BJ (cell line): Measurements from ENCODE around the gene COL5A1. TPM values are rescaled to one million over a fixed set of nuclear protein-coding genes. Genes with fewer than 3 reads are reported as not detected.

Experiments used
- CTCF ChIA-PET: fragments of 350-600 bp; formaldehyde crosslinking; extraction: SDS; loops from one replicate; lab custom pipeline; 2021; ENCODE audit warnings: antibody characterized with exemption, inconsistent platforms; lab: Yijun Ruan, JAX
- POLR2A ChIA-PET: fragments of 300-600 bp; sonication (Branson Sonifier 250); formaldehyde crosslinking; extraction: SDS; loops from one replicate; lab custom pipeline; 2021; ENCODE audit warnings: antibody characterized with exemption; lab: Charles Lee
- DNase-seq: peaks from one replicate; pipeline ENCODE4 v3.0.0-alpha.2; 2011; ENCODE audit warnings: low read depth
- H3K27me3 ChIP-seq: 2 replicates; pipeline ENCODE4 v1.6.0; 2011; ENCODE audit warnings: low read length; ENCODE audit not compliant: control insufficient read depth, insufficient read depth
- H3K36me3 ChIP-seq: 2 replicates; pipeline ENCODE4 v1.5.1; 2011; ENCODE audit warnings: low read length; ENCODE audit not compliant: control insufficient read depth, insufficient read depth
- H3K4me3 ChIP-seq: 2 replicates; pipeline ENCODE4 v1.5.1; 2011; ENCODE audit warnings: low read depth, mild to moderate bottlenecking, control low read depth, low read length
- polyA plus RNA-seq: library from polyadenylated mRNA; depleted of rRNA; stranded (reverse); fragments of >200 nt; gene quantifications from 2 replicates; pipeline ENCODE4 v1.2.3, GENCODE V29; 2011
- TF ChIP-seq, protein P1 (sequence below): IDR thresholded peaks from 2 replicates; pipeline ENCODE4 v1.5.1; 2011; ENCODE audit warnings: low read depth, mild to moderate bottlenecking, control low read depth, inconsistent platforms, low read length, moderate library complexity; ENCODE audit not compliant: insufficient read depth

Gene COL5A1
- polyA plus RNA-seq, 1 experiment, result 251 TPM

DNA sequence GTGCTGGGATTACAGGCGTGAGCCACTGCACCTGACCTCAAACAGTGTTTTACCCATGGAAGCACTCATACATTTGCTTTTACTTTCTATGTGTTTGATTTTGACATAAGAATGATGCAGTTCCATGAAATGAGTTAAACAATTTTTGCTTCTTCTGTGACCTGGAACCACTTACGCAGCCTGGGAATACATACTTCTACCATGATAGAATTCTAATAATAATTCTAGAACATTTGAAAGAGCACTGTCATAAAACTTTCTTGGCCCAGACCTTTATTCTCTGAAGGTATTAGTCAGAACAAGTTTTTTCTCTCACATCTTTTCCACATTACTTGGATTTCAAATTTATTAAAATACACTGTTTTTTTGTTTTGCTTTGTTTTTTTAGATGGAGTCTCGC, 25.3 kb upstream of the COL5A1 start:
- no peak for DNase-seq
- CTCF ChIA-PET, result no interaction called here
- H3K4me3 ChIP-seq, result no peak overlapping the region
- H3K27me3 ChIP-seq, result no peaks in the 10 kb centered on the region
- no peaks in the 10 kb centered on the region for H3K36me3 ChIP-seq
- POLR2A ChIA-PET, result no interaction called here
- TF ChIP-seq, protein P1, sequence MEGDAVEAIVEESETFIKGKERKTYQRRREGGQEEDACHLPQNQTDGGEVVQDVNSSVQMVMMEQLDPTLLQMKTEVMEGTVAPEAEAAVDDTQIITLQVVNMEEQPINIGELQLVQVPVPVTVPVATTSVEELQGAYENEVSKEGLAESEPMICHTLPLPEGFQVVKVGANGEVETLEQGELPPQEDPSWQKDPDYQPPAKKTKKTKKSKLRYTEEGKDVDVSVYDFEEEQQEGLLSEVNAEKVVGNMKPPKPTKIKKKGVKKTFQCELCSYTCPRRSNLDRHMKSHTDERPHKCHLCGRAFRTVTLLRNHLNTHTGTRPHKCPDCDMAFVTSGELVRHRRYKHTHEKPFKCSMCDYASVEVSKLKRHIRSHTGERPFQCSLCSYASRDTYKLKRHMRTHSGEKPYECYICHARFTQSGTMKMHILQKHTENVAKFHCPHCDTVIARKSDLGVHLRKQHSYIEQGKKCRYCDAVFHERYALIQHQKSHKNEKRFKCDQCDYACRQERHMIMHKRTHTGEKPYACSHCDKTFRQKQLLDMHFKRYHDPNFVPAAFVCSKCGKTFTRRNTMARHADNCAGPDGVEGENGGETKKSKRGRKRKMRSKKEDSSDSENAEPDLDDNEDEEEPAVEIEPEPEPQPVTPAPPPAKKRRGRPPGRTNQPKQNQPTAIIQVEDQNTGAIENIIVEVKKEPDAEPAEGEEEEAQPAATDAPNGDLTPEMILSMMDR, result no peak

DNA sequence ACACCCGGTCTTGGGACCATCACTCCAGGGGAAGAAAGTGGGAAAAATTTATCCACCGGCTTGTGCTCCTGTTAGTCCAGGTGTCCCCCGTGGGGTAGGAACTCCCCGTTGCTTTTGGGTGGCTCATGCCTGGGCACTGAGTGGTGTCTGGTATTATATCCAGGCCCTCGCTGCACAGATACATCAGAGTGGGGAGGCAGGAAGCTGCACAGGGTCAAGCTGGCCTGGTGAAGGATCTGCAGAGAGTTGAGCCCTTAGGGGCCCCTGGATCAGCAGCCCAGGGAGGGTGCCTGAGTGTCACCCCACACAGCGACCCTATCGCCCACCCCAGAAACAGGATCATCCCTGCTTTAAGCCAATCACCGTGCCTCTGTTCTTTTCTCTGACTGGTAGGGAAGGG, 24.4 kb upstream of the COL5A1 start:
- ChIA-PET POLR2A (no interaction called here), CTCF (interaction anchor here (0.8 kb wide), 1 partner anchor 10 kb away, joined by 3 read pairs; no protein-coding TSS in a partner anchor)
- Histone ChIP-seq H3K27me3 (no peaks in the 10 kb centered on the region), H3K36me3 (no peaks in the 10 kb centered on the region), H3K4me3 (no peak overlapping the region)
- no peak for DNase-seq
- TF ChIP-seq, protein P1, result no peak

DNA sequence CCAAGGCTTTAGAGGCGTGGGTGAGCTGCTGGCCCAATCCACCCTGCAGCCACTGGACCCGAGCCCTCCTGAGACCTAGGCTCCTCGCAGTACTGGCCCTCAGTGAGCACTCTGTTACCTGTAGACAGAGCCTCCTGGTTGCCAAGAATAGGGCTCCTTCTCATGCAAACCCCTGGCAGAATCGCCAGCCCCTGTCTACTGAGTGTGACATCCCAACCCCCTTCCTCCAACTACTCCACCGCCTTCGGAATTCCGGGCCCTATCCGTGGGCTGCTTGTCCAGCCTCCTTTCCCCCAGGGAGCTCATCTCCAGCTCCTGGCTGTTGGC, 23.8 kb upstream of the COL5A1 start:
- Histone ChIP-seq H3K27me3 (no peaks in the 10 kb centered on the region), H3K4me3 (no peak overlapping the region), H3K36me3 (no peaks in the 10 kb centered on the region)
- TF ChIP-seq, protein P1, result no peak
- DNase-seq, result no peak
- ChIA-PET POLR2A (no interaction called here), CTCF (interaction anchor here (0.5 to 0.8 kb wide), 2 partner anchors 9 to 115 kb away, joined by 3 read pairs; no protein-coding TSS in a partner anchor)

DNA sequence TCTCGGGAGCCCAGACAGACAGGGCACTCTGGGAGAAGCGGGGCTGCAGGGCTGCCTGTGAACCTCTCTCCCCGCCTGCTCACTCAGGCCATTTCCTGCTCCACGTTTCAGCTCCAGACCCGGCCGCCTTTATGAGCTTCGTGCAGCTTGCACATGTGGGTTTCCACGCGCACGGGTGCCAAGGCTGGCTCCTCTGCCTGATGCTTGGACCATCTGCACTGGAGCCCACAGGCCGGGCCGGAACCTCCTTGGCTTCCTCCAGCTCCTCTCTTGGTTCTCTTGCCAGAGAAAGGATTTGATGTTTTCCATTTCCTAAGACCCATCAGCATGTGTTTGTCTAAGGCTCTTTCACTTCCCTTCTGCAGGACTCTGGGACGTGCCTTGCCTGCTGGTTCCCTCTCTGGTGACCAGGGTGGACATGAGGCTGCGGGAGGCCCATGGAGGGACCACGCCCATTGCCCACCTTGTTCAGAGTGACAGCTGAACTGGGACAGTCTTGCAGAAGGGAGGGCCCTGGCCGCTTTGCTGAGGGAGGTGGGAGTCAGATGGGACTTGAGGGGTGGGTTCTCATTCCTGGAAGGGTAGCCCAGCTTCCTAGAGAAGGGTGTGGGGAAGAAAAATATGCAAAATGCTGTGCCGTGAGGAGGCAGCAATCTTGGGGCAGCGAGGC, 23.3 kb upstream of the COL5A1 start:
- H3K36me3 ChIP-seq, result no peaks in the 10 kb centered on the region
- DNase-seq, result no peak
- TF ChIP-seq, protein P1, result no peak
- H3K4me3 ChIP-seq, result no peak overlapping the region
- no peaks in the 10 kb centered on the region for H3K27me3 ChIP-seq
- ChIA-PET CTCF (interaction anchor here (0.5 to 0.8 kb wide), 2 partner anchors 8 to 115 kb away, joined by 3 read pairs; no protein-coding TSS in a partner anchor), POLR2A (no interaction called here)

DNA sequence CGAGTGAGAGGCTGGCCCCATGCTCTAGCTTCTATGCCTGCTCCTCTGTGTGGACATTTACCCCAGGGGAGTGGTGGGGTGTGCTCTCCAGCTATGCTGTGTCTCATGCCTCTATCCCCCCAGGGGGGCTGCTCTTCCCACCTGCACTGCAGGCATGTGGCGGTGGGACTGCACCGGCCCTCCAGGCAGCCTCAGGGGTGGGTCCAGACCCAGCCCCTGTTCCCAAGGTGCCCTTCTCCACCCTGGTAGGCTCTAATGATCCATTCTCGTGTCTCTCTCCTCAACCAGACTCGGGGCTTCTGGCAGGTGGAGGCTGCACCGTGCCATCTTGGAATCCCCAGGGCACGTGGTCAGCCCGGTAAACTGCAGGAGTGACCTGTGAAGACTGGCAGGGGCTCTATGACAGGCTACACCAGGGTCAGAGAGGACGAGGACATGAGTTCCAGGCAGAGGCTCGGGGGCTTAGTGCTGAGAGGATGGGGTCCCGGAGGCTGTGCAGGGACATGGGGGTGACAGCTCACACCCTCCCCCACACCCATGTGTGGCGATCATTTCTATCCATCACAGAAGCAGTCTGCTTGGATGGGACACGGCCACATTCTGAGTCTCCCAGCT, 22.7 kb upstream of the COL5A1 start:
- Histone ChIP-seq H3K36me3 (no peaks in the 10 kb centered on the region), H3K4me3 (no peak overlapping the region), H3K27me3 (no peaks in the 10 kb centered on the region)
- POLR2A ChIA-PET, result no interaction called here
- TF ChIP-seq, protein P1, result no peak
- CTCF ChIA-PET, result no interaction called here
- no peak for DNase-seq
